Amniotic stem cell (primary cell): ENCODE data around the gene ZNF106.

Experiments used
- DNase-seq: peaks from one replicate; lab custom pipeline; 2025; lab: John Stamatoyannopoulos, UW

The ZNF106 gene

GRCh38 chr15:42474827-42475226 lies 16.1 kb downstream of the ZNF106 start:
- DNase-seq, result no peak

- DNase-seq, result no peak
Measured at GRCh38 chr15:42471002-42471401, 19.9 kb downstream of the ZNF106 start.

- DNase-seq, result no peak
Measured at GRCh38 chr15:42465520-42466259, 25.3 kb downstream of the ZNF106 start.

GRCh38 chr15:42461261-42461660 lies 29.7 kb downstream of the ZNF106 start:
- no peak for DNase-seq

- DNase-seq, result peak; percentile 81
Measured at GRCh38 chr15:42457445-42458442, 33.2 kb downstream of the ZNF106 start.

GRCh38 chr15:42456971-42457370 lies 34.0 kb downstream of the ZNF106 start:
- DNase-seq, result peak; percentile 21

- no peak for DNase-seq
Measured at GRCh38 chr15:42456531-42456930, 34.4 kb downstream of the ZNF106 start.

GRCh38 chr15:42453826-42454225 lies 37.1 kb downstream of the ZNF106 start:
- no peak for DNase-seq

- DNase-seq, result no peak
Measured at GRCh38 chr15:42450425-42450790, 40.5 kb downstream of the ZNF106 start.

GRCh38 chr15:42449770-42450424 lies 41.0 kb downstream of the ZNF106 start:
- DNase-seq, result no peak

- no peak for DNase-seq
Measured at GRCh38 chr15:42448281-42448680, 42.7 kb downstream of the ZNF106 start.

GRCh38 chr15:42447599-42447998 lies 43.3 kb downstream of the ZNF106 start:
- no peak for DNase-seq

GRCh38 chr15:42445551-42445950 lies 45.4 kb downstream of the ZNF106 start:
- no peak for DNase-seq

GRCh38 chr15:42444415-42445063 lies 46.4 kb downstream of the ZNF106 start:
- no peak for DNase-seq

GRCh38 chr15:42427429-42428223 lies 63.3 kb downstream of the ZNF106 start:
- DNase-seq, result peak; percentile 85

- no peak for DNase-seq
Measured at GRCh38 chr15:42421376-42421775, 69.6 kb downstream of the ZNF106 start.

- DNase-seq, result no peak
Measured at GRCh38 chr15:42419369-42419768, 71.6 kb downstream of the ZNF106 start.

GRCh38 chr15:42413920-42414319 lies 77.0 kb downstream of the ZNF106 start:
- no peak for DNase-seq

- DNase-seq, result no peak
Measured at GRCh38 chr15:42411884-42412283, 79.1 kb downstream of the ZNF106 start.

- DNase-seq, result no peak
Measured at GRCh38 chr15:42409011-42409410, 81.9 kb downstream of the ZNF106 start.

- no peak for DNase-seq
Measured at GRCh38 chr15:42408178-42408577, 82.8 kb downstream of the ZNF106 start.
